K562 (cell line): ENCODE measurements around the gene ERCC2. TPM values are rescaled to one million over a fixed set of nuclear protein-coding genes. Genes with fewer than 3 reads are reported as not detected.

Experiments
- BCOR ChIP-seq: fragments of 450-650 bp; IDR thresholded peaks from 2 replicates; pipeline ENCODE4 v1.6.1; 2016
- CEBPZ ChIP-seq: fragments of 150-350 bp; IDR thresholded peaks from 2 replicates; pipeline ENCODE4 v1.6.1; 2014; ENCODE audit warnings: low read depth, mild to moderate bottlenecking, low read length, borderline replicate concordance
- CREB5 ChIP-seq: fragments of 250-450 bp; sonication (Bioruptor Pico); IDR thresholded peaks from 2 replicates; pipeline ENCODE4 v1.5.0; 2020; ENCODE audit warnings: mild to moderate bottlenecking
- E2F4 ChIP-seq: sonication (generic); formaldehyde crosslinking; IDR thresholded peaks from 2 replicates; pipeline ENCODE4 v1.8.0; 2022; ENCODE audit warnings: mild to moderate bottlenecking, low read depth, missing genetic modification reagents
- ETS2 ChIP-seq: IDR thresholded peaks from 2 replicates; pipeline ENCODE4 v1.6.1; 2016; ENCODE audit warnings: borderline replicate concordance, missing genetic modification characterization, mild to moderate bottlenecking, moderate library complexity, missing compliant biosample characterization; ENCODE audit not compliant: poor library complexity, severe bottlenecking
- FOXP4 ChIP-seq: sonication (generic); formaldehyde crosslinking; IDR thresholded peaks from 2 replicates; pipeline ENCODE4 v1.8.0; 2022; ENCODE audit warnings: mild to moderate bottlenecking, missing genetic modification reagents, borderline replicate concordance
- HOMEZ ChIP-seq: fragments of 250-450 bp; sonication (Bioruptor Pico); IDR thresholded peaks from 2 replicates; pipeline ENCODE4 v1.4.0; 2020; ENCODE audit warnings: mild to moderate bottlenecking, moderate library complexity
- MECOM ChIP-seq: fragments of 250-450 bp; sonication (Bioruptor Pico); IDR thresholded peaks from 2 replicates; pipeline ENCODE4 v1.8.0; 2022; ENCODE audit warnings: inconsistent platforms
- SMAD4 ChIP-seq: fragments of 250-450 bp; sonication (Bioruptor Pico); conservative IDR thresholded peaks from 2 replicates; pipeline ENCODE4 v1.8.0; 2021; ENCODE audit warnings: inconsistent platforms, mild to moderate bottlenecking, moderate library complexity
- SMARCC2 ChIP-seq: fragments of 450-650 bp; IDR thresholded peaks from 2 replicates; pipeline ENCODE4 v1.6.1; 2017; ENCODE audit warnings: antibody characterized with exemption, moderate library complexity, mild to moderate bottlenecking, low read depth
- SREBF1 ChIP-seq: fragments of 150-350 bp; IDR thresholded peaks from 2 replicates; pipeline ENCODE4 v1.6.1; 2014; ENCODE audit warnings: antibody characterized with exemption, low read depth, low read length, borderline replicate concordance
- TRIM28 ChIP-seq: fragments of 450-650 bp; IDR thresholded peaks from 2 replicates; pipeline ENCODE4 v1.6.1; 2017
- ZBTB7A ChIP-seq: IDR thresholded peaks from 2 replicates; pipeline ENCODE4 v1.6.1; 2011; ENCODE audit warnings: low read depth, mild to moderate bottlenecking, low read length, moderate library complexity, borderline replicate concordance; ENCODE audit not compliant: control insufficient read depth
- ZNF449 ChIP-seq: fragments of 250-450 bp; sonication (Bioruptor Pico); IDR thresholded peaks from 2 replicates; pipeline ENCODE4 v1.8.0; 2022; ENCODE audit warnings: moderate library complexity, mild to moderate bottlenecking, inconsistent platforms
- ZNF696 ChIP-seq: fragments of 250-450 bp; sonication (Bioruptor Pico); conservative IDR thresholded peaks from 2 replicates; pipeline ENCODE4 v1.4.0; 2020; ENCODE audit warnings: mild to moderate bottlenecking, moderate library complexity
- polyA plus RNA-seq, 8 experiments: library from polyadenylated mRNA; depleted of rRNA in 4 of 8; stranded (reverse) in 5 of 8; unstranded in 3 of 8; fragments of >200 nt; fragmentation: Nextera tagmentation in 2 of 8; fragmentation: Illumina TruSeq in 1 of 8; extraction: Ambion mirVana in 2 of 8; extraction: Trizol in 1 of 8; gene quantifications; 2 replicates each; pipeline versions ENCODE4 v1.2.1 to v1.2.3, GENCODE V29; 2011 to 2014; ENCODE audit warnings: inconsistent platforms in 1 of 8, missing spikeins in 1 of 8
- total RNA-seq, 7 experiments: library from RNA; depleted of rRNA in 6 of 7; stranded (reverse); fragments of >200 nt in 6 of 7; fragmentation: Illumina TruSeq in 2 of 7; extraction: Trizol in 2 of 7; gene quantifications; 2 replicates each; pipeline versions ENCODE4 v1.2.1 to v1.2.3, GENCODE V29; 2011 to 2021; ENCODE audit warnings: low replicate concordance in 1 of 7

Gene ERCC2
- total and polyA plus RNA-seq, 9 of the 15 experiments (the other 6 are each of a cell fraction or from before 2014, with no cell fraction given) = 2.2 to 55.9 (median 23.4) TPM

GRCh38 chr19:45403781-45404556 lies 33.6 kb upstream of the ERCC2 start (continued):
- TF ChIP-seq CREB5 (no peak), TRIM28 (no peak), HOMEZ (CRISPR knock-in tag) (no peak), FOXP4 (no peak), ZNF696 (no peak), SMARCC2 (no peak), BCOR (peak; percentile 64; the same call in 1 of the 2 replicates), SMAD4 (CRISPR knock-in tag) (peak; percentile 87), SREBF1 (no peak), ZBTB7A (peak; percentile 50; the same call in 1 of the 2 replicates), ZNF449 (CRISPR knock-in tag) (no peak), ETS2 (tag) (no peak), E2F4 (CRISPR knock-in tag) (no peak), MECOM (CRISPR knock-in tag) (no peak), CEBPZ (no peak)
